HFFc6 (cell line): Measurements from ENCODE around the gene MAP4K5. TPM values are rescaled to one million over a fixed set of nuclear protein-coding genes. Genes with fewer than 3 reads are reported as not detected.

ENCODE experiments used
- DNase-seq: peaks from one replicate; pipeline ENCODE4 v3.0.0-alpha.2; 2018
- H3K27ac Mint-ChIP-seq: 2 replicates; pipeline ENCODE4 v1.8.0; 2020; ENCODE audit warnings: mild to moderate bottlenecking, mixed read lengths
- H3K27me3 Mint-ChIP-seq: 2 replicates; pipeline ENCODE4 v1.8.0; 2021; ENCODE audit warnings: mild to moderate bottlenecking, moderate library complexity, mixed read lengths; ENCODE audit not compliant: insufficient read depth
- H3K36me3 Mint-ChIP-seq: 2 replicates; pipeline ENCODE4 v1.8.0; 2021; ENCODE audit warnings: low read depth, mixed read lengths
- H3K4me1 Mint-ChIP-seq: 2 replicates; pipeline ENCODE4 v1.8.0; 2020; ENCODE audit warnings: low read depth, mixed read lengths
- H3K4me3 Mint-ChIP-seq: 2 replicates; pipeline ENCODE4 v1.8.0; 2020; ENCODE audit warnings: mild to moderate bottlenecking, moderate library complexity, mixed read lengths
- H3K9me3 Mint-ChIP-seq: 2 replicates; pipeline ENCODE4 v1.8.0; 2020; ENCODE audit warnings: mild to moderate bottlenecking, mixed read lengths
- total RNA-seq, 6 experiments: library from RNA; stranded (reverse); fragmentation: NEBNext Ultra II Directional; extraction: Animal tissue kit (Norgen Biotek cat#: 25700); gene quantifications; 2 replicates in 1 of 6; 3 replicates in 5 of 6; pipeline ENCODE4 v1.2.3, GENCODE V29; 2021
- TF ChIP-seq, protein P1 (sequence below): fragments of 200-600 bp; sonication (generic); IDR thresholded peaks from 2 replicates; pipeline ENCODE4 v1.5.0; 2021; ENCODE audit warnings: antibody characterized with exemption, mild to moderate bottlenecking

Gene MAP4K5
- total RNA-seq, 6 experiments from 2014 or later: 61.4 to 74.5 (median 69.7) TPM

DNA sequence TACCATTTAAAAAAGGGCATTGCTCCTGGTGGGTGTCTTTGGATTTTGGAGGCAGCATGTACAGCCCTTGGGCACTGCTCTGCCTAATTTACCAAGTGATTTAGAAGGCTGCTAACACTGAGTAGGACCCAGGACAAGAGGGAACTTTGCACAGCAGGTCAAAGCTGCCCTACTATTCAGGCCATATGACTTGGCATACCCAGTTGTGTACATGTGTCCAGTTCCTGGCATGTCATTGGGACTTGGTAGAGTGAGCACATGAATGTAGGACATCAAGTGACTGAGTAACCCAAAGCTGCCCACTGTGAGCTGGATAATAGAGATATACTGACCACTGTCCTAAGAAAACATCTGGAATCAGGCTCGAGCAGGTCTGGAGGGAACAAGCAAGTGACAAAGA, 151.4 kb downstream of the MAP4K5 start:
- no peak overlapping the region for H3K4me3 Mint-ChIP-seq

DNA sequence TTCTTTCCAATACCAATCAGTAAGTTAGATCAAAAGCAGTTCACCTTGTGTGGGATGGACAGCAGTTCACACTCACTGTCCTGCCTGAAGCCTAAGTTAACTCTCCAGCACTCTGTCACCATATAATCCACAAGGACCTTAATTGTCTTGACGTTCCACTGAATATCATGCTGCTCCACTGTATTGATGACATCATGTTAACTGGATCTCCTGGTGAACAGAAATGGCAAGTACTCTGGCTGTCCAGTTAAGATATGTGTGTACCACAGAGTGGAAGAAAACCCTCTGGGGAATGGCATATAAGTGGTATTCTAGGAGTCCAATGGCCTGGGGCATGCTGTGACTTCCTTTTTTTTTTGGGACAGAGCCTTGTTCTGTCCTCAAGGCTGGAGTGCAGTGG, 151.9 kb downstream of the MAP4K5 start:
- no peak for DNase-seq
- H3K4me3 Mint-ChIP-seq: no peak overlapping the region
- no peak overlapping the region for H3K27ac Mint-ChIP-seq
- H3K36me3 Mint-ChIP-seq: 0 out of 2 replicates have a peak, but pooled peaks cover 4% of the 10 kb centered on the region
- TF ChIP-seq, protein P1, sequence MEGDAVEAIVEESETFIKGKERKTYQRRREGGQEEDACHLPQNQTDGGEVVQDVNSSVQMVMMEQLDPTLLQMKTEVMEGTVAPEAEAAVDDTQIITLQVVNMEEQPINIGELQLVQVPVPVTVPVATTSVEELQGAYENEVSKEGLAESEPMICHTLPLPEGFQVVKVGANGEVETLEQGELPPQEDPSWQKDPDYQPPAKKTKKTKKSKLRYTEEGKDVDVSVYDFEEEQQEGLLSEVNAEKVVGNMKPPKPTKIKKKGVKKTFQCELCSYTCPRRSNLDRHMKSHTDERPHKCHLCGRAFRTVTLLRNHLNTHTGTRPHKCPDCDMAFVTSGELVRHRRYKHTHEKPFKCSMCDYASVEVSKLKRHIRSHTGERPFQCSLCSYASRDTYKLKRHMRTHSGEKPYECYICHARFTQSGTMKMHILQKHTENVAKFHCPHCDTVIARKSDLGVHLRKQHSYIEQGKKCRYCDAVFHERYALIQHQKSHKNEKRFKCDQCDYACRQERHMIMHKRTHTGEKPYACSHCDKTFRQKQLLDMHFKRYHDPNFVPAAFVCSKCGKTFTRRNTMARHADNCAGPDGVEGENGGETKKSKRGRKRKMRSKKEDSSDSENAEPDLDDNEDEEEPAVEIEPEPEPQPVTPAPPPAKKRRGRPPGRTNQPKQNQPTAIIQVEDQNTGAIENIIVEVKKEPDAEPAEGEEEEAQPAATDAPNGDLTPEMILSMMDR: no peak
- no peaks in the 10 kb centered on the region for H3K9me3 Mint-ChIP-seq
- H3K27me3 Mint-ChIP-seq: no peaks in the 10 kb centered on the region
- no peaks in the 10 kb centered on the region for H3K4me1 Mint-ChIP-seq

More for the DNA sequence above, 151.4 kb downstream of the MAP4K5 start:
- H3K27ac Mint-ChIP-seq: no peak overlapping the region
- no peak for DNase-seq
- TF ChIP-seq, protein P1: no peak
- 0 out of 2 replicates have a peak, but pooled peaks cover 4% of the 10 kb centered on the region for H3K36me3 Mint-ChIP-seq
- H3K9me3 Mint-ChIP-seq: no peaks in the 10 kb centered on the region
- no peaks in the 10 kb centered on the region for H3K4me1 Mint-ChIP-seq
- no peaks in the 10 kb centered on the region for H3K27me3 Mint-ChIP-seq

- Mint-ChIP-seq H3K4me3 (no peak overlapping the region), H3K27me3 (no peaks in the 10 kb centered on the region), H3K27ac (no peak overlapping the region), H3K9me3 (no peaks in the 10 kb centered on the region), H3K36me3 (0 out of 2 replicates have a peak, but pooled peaks cover 4% of the 10 kb centered on the region), H3K4me1 (no peaks in the 10 kb centered on the region)
- DNase-seq: no peak
- TF ChIP-seq, protein P1: no peak
These were observed 152.8 kb downstream of the MAP4K5 start for GRCh38 chr14:50379563-50379962.

DNA sequence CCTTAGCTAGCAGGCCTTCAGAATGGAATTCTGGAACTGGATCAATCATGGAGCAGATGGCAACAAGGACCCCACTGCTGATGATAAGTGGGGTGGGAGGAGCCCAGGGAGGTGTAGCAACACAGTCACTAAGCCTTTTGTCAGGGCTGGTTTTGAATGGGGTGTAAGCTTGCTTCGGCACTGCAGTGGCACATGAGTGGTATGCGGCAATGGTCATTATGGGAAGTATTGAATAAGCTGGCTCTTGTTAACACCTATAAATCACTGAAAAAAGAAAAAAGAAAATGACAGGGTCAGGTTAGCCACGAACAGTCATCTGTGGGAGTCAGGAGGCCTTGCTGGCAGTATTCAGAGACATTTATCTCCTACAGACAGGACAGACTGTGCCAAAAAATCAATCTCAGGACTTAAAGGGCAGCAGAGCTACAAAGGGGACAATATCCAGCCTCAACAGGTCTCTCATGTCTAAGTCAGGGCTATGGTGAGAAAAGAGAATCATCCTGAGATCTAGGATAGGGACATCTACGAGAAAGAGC, 154.8 kb downstream of the MAP4K5 start:
- TF ChIP-seq, protein P1: no peak
- H3K27ac Mint-ChIP-seq: no peak overlapping the region

GRCh38 chr14:50375760-50376159, 156.6 kb downstream of the MAP4K5 start:
- Mint-ChIP-seq H3K4me1 (no peaks in the 10 kb centered on the region), H3K4me3 (no peak overlapping the region), H3K27me3 (no peaks in the 10 kb centered on the region), H3K9me3 (no peaks in the 10 kb centered on the region), H3K27ac (no peak overlapping the region), H3K36me3 (0 out of 2 replicates have a peak, but pooled peaks cover 4% of the 10 kb centered on the region)
- DNase-seq: no peak
- TF ChIP-seq, protein P1: no peak

More for the DNA sequence above, 154.8 kb downstream of the MAP4K5 start:
- no peak for DNase-seq
- Mint-ChIP-seq H3K4me3 (no peak overlapping the region), H3K27me3 (no peaks in the 10 kb centered on the region), H3K9me3 (no peaks in the 10 kb centered on the region), H3K4me1 (no peaks in the 10 kb centered on the region), H3K36me3 (0 out of 2 replicates have a peak, but pooled peaks cover 4% of the 10 kb centered on the region)
